HG03280 (cell line): ENCODE data around the gene SYNE1.

Experiments used
- ATAC-seq: cut with Tn5 transposase; IDR thresholded peaks from one replicate; pipeline ENCODE4 v1.9.1; 2021; ENCODE audit warnings: mild to moderate bottlenecking, moderate library complexity; ENCODE audit not compliant: unreplicated experiment

The SYNE1 gene

GRCh38 chr6:152207915-152208714, 429.0 kb downstream of the SYNE1 start:
- no peak for ATAC-seq

- no peak for ATAC-seq
Measured at GRCh38 chr6:152206072-152206818, 430.9 kb downstream of the SYNE1 start.

DNA sequence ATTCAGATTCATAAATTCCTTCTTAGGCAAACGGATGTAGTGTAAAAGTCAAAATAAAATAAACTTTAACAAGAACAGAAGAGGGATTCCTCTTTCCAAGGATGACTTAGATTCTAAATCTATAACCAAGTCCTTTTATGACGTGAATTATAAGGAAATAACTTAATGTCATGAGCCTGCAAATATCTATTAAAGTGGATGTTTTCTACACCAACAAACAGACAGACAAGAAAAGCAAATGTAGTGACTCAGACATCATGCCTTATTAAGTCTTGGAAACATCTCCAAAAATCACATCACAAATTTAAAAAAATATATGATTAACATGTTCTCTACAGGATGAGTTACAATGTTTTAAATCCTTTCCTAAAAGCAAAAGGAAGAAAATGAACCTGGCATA, 432.6 kb downstream of the SYNE1 start:
- ATAC-seq: no peak

- ATAC-seq: no peak
Measured at GRCh38 chr6:152201120-152201519, 436.0 kb downstream of the SYNE1 start.

- no peak for ATAC-seq
Measured at GRCh38 chr6:152195896-152196295, 441.3 kb downstream of the SYNE1 start.

- ATAC-seq: no peak
Measured at GRCh38 chr6:152189736-152190135, 447.4 kb downstream of the SYNE1 start.

- no peak for ATAC-seq
Measured at GRCh38 chr6:152188011-152188410, 449.2 kb downstream of the SYNE1 start.

GRCh38 chr6:152186840-152187239, 450.3 kb downstream of the SYNE1 start:
- no peak for ATAC-seq

DNA sequence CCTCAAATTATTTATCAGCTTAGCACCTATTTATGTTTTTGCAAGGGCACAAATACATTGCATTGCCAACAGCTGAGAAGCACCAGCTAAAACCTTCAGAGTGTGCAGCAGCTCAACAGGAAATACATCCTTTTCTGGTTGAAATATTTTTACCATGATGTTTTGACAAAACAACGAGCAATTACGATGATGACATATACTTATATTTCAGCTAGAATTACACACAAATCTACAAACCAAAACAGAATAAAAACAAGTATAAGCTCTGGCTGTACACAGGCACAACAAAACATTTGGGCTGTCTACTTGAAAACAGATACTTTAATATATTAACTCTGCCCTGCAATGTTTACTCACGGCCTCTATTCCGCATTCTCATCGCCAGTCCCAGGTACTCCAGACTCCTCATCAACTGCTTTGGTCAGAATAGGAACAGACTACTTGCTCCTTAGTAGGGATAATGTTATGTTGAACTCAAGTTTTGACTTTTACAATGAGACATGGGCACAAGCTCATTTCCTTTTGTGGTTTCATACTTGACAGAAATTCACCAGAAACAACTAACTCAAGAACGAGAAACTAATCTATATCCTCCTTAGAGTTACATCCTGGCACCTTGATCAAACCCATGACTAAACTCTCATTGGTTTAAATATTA, 452.1 kb downstream of the SYNE1 start:
- ATAC-seq: peak; percentile 58

GRCh38 chr6:152184573-152184916, 452.6 kb downstream of the SYNE1 start:
- peak; percentile 39 for ATAC-seq

GRCh38 chr6:152180601-152181000, 456.6 kb downstream of the SYNE1 start:
- no peak for ATAC-seq

GRCh38 chr6:152176268-152176667, 460.9 kb downstream of the SYNE1 start:
- ATAC-seq: no peak

DNA sequence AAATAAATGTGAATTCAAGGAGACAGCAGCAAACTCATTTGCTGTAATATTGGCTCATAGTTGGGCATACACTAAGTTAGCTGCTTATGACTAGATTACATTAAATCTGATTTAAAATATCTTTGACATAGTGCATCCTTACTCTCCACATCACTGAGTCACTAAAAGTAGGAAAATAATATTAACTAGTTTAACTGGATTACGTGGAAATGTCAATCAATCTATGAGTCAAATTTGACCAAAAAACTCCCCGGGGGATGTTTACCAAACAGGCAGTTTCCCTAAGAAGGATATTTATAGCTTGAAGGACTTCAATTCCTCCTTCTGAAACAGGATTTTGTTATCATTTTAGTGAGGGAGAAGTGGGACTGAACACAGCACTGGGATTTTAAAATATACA, 463.2 kb downstream of the SYNE1 start:
- ATAC-seq: no peak

- no peak for ATAC-seq
Measured at GRCh38 chr6:152173321-152173720, 463.8 kb downstream of the SYNE1 start.

DNA sequence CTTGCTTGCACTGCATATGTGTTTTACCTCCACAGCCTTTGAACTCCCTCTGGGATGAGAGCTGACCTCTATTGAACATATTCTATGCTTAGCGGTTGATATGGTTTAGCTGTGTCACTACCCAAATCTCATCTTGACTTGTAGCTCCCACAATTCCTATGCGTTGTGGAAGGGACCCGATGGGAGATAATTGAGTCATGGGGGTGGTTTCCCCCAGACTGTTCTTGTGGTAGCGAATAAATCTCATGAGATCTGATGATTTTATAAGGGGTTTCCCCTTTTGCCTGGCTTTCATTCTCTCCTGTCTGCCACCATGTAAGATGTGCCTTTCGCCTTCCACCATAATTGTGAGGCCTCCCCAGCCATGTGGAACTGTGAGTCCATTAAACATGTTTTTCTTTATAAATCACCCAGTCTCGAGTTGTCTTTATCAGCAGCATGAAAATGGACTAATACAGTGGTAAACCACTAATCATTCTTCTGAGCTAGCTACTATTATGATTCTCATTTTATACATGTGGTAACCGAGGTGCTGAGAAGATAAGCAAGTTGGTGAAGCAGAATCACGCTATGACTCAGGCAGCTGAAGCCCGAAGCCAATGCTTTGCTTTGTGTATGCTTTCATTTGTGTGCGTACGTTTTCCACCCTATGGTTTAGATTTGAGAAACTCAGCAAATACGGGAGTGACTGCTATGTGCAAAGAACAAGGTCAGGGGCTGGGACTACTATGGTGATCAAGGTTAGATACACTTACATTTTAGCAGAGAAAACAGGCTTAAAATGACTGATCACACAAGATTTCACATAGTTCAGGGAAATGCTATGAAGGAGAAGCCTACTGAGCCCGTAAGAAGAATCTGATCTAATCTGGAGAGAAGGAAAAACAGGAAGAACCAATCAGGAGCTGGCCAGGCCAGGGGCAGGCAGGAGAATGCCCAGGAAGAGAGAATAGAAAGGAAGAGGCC, 466.2 kb downstream of the SYNE1 start:
- peak; percentile 95 for ATAC-seq

DNA sequence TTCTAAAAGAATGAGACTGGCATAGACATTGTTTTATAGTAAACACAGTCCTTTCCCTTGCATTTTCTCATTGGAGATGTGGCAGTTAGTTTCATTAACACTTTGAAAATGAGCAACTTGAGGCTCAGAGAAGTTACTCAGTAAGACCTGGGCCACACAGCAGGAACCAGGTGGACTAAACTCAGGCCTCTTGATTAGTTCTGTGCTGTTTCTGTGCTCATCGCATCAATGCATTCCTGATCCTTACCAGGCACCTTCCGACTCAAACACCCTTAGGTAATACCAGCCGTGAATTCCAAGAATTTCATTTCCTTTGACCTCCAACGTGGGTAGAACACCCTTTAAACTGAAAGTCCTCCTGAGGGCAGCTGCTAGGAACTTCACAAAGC, 466.9 kb downstream of the SYNE1 start:
- no peak for ATAC-seq

- no peak for ATAC-seq
Measured at GRCh38 chr6:152167641-152168603, 469.2 kb downstream of the SYNE1 start.

DNA sequence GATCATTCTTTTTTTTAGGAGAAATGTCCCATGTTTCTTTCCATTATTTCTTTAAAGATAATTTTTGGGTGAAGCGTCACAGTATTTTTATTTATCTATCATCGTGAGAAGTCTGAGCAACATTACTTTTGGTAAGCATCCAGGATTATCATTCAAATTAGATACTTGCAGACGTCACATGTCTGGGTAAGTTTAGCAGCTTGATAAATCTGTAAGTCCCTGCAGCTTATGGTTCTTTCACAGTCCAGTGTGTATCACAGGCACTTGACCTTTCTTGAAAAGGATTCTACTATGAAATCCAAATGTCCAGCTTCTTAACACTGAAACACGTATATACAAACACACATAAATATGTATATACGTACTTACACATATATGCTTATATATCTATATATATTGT, 470.3 kb downstream of the SYNE1 start:
- ATAC-seq: no peak

- ATAC-seq: no peak
Measured at GRCh38 chr6:152166497-152166896, 470.7 kb downstream of the SYNE1 start.

- no peak for ATAC-seq
Measured at GRCh38 chr6:152164957-152165356, 472.2 kb downstream of the SYNE1 start.
